Activated CD4-positive, alpha-beta T cell treated with anti-CD3 and anti-CD28 coated beads, Interleukin-2, amount 50 U/mL, for 4 hours (primary cell): Measurements from ENCODE around the gene PAH.

ENCODE experiments used
- DNase-seq, 2 experiments: peaks; one replicate each; pipeline ENCODE4 v3.0.0-alpha.2; 2020

Gene PAH

DNA sequence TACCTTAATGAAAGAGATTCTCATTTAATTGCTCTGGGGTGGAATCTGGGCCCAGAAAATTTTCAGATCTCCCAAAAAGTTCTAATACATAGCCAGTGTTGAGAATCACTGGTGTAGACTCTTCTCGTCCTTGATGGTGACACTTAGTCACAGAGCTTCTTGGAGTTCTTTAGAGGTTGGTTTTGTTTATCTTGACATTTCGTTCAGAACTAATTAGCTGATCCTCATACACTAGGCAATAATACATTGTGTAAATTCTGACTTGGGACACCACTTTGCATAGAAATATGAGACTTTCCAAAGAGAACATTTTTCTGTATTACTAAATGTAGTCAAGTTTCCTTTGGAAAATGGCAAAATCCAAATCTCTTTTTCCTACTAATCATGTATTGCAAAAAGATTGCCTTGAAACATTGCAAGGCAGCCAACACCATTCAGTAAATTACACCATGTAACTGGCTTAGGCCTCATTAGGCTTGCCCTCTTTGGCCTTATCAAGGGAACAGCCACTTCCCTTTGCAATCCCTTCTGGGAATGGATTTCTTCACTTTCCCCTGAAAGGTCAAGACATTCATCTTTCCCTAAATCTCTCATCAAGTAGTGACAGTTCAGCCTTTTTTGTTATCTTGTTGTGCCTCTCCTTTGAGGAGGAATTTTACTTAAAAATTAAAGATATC lies 102.2 kb downstream of the PAH start:
- DNase-seq: no peak

DNA sequence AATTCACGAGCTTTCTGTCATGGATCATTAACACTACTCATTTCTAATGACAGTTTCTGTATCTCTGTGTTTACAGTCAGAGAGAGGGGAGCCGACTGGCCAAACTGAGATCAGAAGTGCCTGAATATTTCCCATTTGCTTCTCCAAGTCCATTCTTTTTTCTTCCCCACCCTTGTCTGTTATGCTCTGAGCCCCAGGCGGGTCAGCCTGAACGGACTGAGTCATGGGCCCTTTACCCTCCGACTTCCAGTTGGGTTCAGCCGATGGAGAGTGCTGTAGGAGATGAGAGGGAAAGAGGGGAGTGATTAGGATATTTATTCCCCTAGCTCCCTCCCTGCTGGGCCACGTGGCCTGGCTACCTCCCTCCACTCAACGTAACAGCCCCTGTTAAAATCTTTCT lies 104.7 kb downstream of the PAH start:
- DNase-seq: no peak

DNA sequence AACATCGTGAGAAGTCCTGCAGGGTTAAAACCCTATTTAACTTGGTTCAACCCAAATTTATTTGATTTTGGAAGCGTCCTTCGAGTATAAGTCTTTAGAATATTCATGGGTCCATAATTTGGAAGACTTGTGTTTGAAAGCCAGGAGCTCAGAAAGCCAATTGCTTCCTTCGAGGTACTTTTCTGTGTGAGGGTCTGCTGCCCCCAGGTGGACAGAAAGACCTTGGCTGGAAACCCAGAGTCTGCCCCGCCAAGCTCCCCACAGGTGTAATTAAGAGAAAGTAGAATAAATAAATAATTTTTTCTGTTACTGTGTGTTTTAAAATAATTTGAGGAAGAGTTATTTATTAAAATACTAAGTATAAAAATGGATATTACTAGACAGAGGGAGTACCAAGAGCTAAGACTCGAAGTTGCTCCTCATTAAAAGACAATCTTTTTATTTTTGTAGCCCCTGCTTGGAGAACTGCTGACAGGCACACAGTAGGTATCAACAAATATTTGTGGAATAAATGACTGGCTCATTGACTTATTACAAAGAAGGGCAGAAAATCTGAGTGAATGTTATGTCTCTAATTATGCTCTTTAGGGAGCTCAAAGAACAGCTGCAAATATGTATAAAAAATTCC lies 105.8 kb downstream of the PAH start:
- DNase-seq: no peak

DNA sequence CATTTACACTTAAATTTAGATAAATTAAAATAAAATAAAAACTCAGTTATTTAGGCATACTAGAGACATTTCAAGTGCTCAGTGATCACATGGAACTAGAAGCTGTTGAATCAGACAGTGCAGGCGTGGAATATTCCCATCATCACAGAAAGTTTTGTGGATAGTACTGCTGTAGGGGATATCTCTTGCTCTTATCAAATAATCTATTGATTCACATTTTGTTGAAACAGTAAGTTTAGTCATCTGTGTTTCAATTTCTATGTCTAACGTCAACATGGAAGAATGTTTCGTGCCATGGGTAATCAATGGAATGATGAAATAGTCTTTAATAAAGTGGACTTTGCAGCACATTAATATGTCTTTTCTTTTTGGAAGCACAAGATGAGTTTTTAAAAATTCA lies 108.6 kb downstream of the PAH start:
- DNase-seq: no peak

DNA sequence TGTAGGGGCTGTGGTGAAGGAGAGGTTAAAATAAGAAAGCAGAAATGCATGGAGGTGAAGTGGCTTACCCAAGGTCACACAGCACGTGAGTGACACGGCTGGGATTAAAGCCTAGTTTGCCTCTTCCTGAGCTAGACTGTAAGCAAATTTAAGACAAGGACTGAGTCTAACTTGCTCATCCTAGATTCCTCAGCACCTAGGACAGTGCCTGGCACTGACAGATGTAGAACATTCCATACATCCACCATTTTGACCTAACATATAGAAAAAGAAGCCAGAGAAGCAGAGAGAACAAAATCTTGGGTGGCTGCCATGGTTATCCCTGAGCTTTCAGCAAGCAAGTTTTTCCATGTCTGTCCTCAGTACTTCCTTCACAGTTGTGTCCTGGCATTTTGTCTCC lies 110.5 kb downstream of the PAH start:
- DNase-seq: no peak

DNA sequence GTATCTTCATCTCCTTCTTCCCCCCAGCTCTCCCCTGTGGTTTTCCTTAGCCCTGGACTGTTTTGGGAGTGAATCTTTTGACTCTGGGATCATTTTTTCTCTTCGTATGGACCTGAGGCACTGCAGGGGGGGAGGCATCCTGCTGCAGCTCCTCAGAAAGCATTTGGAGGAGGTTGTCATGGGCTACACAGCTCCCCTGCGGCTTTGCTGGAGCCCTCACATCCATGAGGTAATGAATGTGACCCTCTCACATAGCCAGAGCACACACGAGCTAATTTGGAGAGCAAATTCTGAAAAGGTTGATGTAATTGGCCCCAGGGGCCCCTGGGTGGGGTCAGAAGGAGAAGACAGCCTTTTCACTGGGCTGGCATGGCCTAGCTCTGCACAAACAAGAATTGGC lies 110.9 kb downstream of the PAH start:
- DNase-seq: no peak

DNA sequence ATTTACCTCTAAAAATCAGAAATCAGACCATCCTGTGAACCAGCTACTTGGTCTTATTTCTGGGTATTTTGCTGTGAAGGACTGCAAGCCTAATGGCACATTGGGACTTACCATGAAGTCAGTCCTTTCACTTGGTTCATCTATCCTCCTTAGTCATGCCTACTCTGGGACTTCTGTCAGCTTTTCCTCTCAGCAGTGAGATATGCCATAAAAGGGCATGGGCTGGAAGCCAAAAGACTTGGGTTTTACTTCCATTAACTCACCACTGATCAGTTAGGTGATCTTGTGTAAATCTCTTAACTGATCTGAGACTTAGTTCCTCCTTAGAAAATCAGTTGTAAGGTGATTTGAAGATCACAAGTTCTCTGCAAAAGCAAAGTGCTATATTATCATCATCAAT lies 116.5 kb downstream of the PAH start:
- no peak for DNase-seq

DNA sequence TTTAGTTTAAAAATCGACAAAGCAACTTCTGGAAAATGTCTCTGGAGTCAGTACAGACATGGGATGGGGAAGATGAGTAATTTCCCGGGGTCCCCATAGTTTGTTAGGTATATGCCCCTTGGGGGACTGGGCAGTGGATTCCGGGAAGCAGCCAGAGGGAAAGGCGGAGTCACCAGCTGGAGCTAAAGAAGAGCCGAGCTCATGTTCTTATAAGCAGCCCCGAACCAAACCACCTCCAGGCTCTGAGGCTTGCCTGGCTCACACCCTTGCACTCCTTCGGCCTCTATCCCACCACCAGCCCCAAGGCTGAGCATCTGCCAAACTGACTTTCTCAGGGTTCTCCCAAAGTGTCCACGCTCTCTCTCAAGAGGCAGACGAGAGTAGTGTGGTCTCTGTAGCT lies 117.8 kb downstream of the PAH start:
- DNase-seq: no peak

DNA sequence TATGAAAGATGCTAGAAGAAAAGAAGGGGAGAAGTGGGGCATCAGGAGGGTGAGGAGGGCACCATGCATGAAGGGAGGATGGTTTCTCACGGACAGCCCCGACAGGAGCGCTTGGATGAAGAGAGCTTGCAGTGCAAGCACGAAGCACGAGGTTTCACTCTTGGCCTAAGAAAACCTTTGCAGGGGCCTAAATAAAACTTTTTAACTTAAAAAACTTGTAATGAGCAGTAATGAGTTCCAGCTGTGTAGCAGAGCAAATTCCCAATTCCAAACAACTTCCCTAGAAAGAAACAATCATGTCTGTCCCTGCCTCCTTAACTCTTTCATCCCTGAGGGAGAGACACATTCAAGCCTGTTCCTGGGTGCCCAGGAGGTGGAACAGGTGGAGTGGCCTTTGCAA lies 119.5 kb downstream of the PAH start:
- no peak for DNase-seq

DNA sequence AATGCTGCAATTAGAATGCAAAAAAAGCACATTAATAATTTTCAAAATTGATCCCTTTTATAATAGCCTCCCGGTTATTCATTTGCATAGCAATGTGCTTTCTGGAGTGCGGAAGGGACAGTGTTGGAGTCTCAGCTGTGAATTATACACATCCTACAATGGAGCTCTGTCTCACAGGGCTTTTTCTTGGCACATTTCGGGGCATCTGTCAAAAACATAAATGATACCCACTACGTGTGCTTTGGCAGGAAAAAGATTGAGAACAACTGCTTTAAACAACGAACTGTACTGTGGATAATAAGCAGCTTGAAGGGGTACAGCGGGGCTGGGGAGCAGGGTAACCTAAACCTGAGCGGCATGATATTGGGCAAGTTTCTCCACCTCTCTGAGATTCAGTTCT lies 123.1 kb downstream of the PAH start:
- no peak for DNase-seq
